ENCODE results near the gene NTN5.

NTN5 gene

DNA sequence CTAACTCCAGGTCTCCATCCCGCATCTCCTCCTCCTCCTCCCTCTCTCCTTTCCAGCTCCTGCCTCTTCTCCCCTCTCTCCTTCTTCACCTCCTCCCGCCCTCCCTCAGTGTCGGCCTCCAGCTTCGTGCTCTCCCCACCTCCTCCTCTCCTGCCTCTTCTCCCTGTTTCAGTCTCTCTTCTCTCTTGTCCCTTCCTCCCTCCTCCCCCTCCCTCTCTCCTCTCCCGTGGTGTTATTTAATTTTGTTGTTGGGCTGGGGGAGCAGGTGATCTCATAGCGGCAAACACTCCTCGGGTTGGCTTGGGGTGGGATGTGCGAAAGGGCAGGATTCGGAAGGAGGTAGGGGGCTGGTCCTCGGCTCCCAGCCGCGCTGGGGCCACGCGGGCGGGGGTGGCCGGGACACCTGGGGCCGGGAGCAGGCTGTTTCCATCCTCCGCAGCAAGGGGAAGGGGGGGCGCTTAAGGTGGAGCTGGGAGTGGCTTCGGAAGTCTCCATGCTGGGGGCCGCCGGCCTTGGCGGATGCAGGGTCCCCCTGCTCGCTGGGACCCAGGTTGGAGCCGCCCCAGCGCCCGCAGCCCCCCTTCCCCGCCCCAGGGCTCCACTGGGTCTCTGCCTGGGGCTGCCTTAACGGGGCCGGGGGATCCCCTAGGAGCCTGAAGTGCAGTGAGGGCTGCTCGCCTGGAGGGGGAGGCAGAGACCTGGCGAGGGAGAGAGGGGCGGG is 26.7 kb downstream of the NTN5 start, which contains the start of gene CA11:
TSS of gene CA11 (minus strand) at position 187 of the 721 bp plus-strand sequence. CDS start 555 bp downstream, outside the sequence.
- Histone ChIP-seq H3K4me2 (peak within 1 kb of the TSS; percentile 94 to 100 (median 100)), H3K4me1 (peaks cover 49 to 73% (median 69%) of the 10 kb centered on the region in 10 experiments), H3K36me3 (no peaks in the 10 kb centered on the region), H3K9me3 (replicated peaks in 1 of 11) (no peaks in the 10 kb centered on the region), H3K4me3 (peak within 1 kb of the TSS; percentile 60 to 71 (median 64)), H3K9ac (peak within 1 kb of the TSS; percentile 82 to 92 (median 87)), H3K27me3 (no peaks in the 10 kb centered on the region), H4K20me1 (no peaks in the 10 kb centered on the region), H3K27ac (peak within 1 kb of the TSS; percentile 82 to 100 (median 97))
- no peak for TF ChIP-seq Cebpa-rat (IDR thresholded peaks at IDR 0.05)

DNA sequence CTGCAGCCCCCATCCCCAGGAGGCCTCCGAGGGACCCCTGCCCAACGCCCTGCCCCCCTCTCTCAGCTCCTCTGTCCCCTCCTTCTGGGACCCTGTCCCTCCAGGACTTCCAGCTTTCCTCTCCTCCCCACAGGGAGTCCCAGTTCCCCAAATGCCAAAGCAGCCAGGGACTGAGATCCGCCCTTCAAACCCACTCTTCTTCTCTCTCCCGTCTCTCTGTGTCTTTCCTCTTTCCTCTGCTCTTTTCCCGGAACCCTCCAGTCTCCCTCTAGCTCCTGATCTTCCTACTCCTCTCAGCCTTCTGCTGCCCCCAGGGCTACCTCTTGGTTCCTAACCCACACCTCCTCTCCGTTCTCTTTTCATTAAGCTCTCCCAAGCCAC is 27.2 kb downstream of the NTN5 start:
- H3K9me3 ChIP-seq (replicated peaks in 1 of 11) = no peaks in the 10 kb centered on the region
- peak overlapping the region; percentile 78 to 87 (median 84) for H3K9ac ChIP-seq
- peak overlapping the region; percentile 94 to 100 (median 100) for H3K4me2 ChIP-seq
- no peak for TF ChIP-seq Cebpa-rat (IDR thresholded peaks at IDR 0.05)
- H3K4me1 ChIP-seq = peaks cover 44 to 68% (median 64%) of the 10 kb centered on the region in 10 experiments
- H3K4me3 ChIP-seq = peak overlapping the region; percentile 60 to 71 (median 64)
- H4K20me1 ChIP-seq = no peaks in the 10 kb centered on the region
- peak overlapping the region; percentile 81 to 99 (median 89) for H3K27ac ChIP-seq
- no peaks in the 10 kb centered on the region for H3K36me3 ChIP-seq
- H3K27me3 ChIP-seq = no peaks in the 10 kb centered on the region

DNA sequence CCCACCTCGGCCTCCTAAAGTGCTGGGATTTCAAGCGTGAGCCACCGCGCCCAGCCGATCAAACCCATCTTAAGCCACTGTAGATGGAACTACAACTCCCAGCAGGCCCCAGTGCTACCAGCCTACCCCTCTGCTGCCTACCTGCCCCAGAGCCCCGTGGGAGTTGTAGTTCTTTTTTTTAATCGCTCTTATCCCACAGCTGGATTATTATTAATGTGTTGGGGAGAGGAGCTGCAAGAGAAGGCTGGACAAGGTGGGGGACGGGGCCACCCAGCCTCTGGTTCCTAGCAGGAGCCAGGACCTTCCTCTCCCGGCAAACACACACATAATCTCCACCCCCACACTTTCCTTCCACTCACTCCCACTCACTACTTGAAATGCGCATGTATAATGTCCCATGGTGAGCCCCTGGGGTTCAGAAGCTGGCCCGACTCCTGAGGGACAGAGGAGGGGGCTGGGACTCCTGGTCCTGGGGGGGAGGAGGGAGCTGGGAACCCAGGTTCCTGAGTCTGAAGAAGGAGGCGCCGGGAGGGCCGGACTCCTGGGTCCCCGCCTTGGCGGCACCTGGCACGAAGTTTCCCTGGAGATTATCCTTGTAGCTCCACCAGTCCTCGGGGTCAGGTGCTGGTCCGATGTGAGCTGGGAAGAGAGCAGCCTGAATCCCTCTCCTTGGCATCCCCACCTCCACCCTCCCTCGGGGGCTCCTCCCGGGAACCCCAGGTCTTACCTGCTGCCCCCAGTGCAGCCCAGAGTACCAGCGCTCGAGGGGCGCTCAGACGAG is 27.8 kb downstream of the NTN5 start:
- peak overlapping the region; percentile 78 to 87 (median 84) for H3K9ac ChIP-seq

DNA sequence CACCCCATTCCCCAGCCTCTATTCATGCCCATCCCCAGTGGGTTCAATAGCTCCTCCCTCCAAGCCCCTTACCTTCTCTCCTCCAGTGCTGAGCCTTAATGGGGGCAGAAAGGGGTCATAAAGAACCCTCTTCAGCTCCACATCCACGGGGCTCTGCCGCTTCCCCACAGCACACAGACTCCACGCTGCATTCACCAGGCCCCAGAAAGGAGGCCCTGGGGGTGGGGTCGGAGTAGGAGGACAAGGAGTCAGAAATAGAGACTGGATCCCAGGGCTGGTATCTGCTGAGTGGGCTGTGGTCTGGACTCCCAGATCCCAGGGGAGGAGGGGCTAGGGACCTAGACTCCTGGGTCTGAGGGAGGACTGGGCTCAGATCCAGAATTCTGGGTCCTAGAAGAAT is 28.5 kb downstream of the NTN5 start:
- no peaks in the 10 kb centered on the region for H3K27me3 ChIP-seq
- peak overlapping the region; percentile 94 to 100 (median 100) for H3K4me2 ChIP-seq
- peak overlapping the region in 4 of 11 experiments; percentile 17 to 89 (median 56); a peak in 9 of 22 replicates for H3K27ac ChIP-seq
- no peak for TF ChIP-seq Cebpa-rat (IDR thresholded peaks at IDR 0.05)
- H3K9me3 ChIP-seq (replicated peaks in 1 of 11) = no peaks in the 10 kb centered on the region
- H4K20me1 ChIP-seq = no peaks in the 10 kb centered on the region
- 0 out of 22 replicates have a peak, but pooled peaks cover 0 to 4% (median 0%) of the 10 kb centered on the region in 11 experiments for H3K36me3 ChIP-seq
- peak overlapping the region in 8 of 10 experiments; percentile 61 to 71 (median 64); a peak in 15 of 20 replicates for H3K4me3 ChIP-seq
- H3K4me1 ChIP-seq = peaks cover 39 to 63% (median 57%) of the 10 kb centered on the region in 10 experiments
- peak overlapping the region in 6 of 11 experiments; percentile 81 to 87 (median 84); a peak in 7 of 22 replicates for H3K9ac ChIP-seq

More for the DNA sequence above, 27.8 kb downstream of the NTN5 start:
- Histone ChIP-seq H3K4me3 (peak overlapping the region; percentile 60 to 71 (median 64)), H3K4me2 (peak overlapping the region; percentile 94 to 100 (median 100)), H3K27ac (peak overlapping the region; percentile 81 to 99 (median 89)), H3K9me3 (replicated peaks in 1 of 11) (no peaks in the 10 kb centered on the region), H4K20me1 (no peaks in the 10 kb centered on the region), H3K4me1 (peaks cover 39 to 63% (median 59%) of the 10 kb centered on the region in 10 experiments), H3K27me3 (no peaks in the 10 kb centered on the region), H3K36me3 (no peaks in the 10 kb centered on the region)
- no peak for TF ChIP-seq Cebpa-rat (IDR thresholded peaks at IDR 0.05)

DNA sequence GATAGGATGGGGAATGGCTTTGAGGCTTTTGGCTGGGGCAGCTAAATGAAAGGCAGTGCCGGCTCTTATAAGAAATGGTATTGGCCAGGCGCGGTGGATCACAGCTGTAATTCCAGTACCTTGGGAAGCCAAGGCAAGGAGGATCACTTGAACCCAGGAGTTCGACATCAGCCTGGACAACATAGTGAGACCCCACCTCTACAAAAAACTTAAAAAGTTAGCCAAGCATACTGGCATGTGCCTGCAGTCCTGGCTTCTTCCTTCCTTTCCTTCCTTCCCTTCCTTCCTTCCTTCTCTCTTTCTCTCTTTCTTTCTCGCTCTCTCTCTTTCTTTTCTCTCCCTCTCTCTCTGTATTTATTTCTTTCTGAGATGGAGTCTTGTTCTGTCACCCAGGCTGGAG is 30.0 kb downstream of the NTN5 start:
- H3K4me1 ChIP-seq = peaks cover 41 to 65% (median 58%) of the 10 kb centered on the region in 10 experiments
- 0 out of 22 replicates have a peak overlapping the region, but pooled peaks of 2 of the 11 experiments have one; percentile 5 to 32 for H3K27ac ChIP-seq
- H3K27me3 ChIP-seq = no peaks in the 10 kb centered on the region
- peak overlapping the region in 7 of 11 experiments; percentile 1 to 94 (median 26); a peak in 7 of 22 replicates for H3K4me2 ChIP-seq
- TF ChIP-seq Cebpa-rat (IDR thresholded peaks at IDR 0.05) = no peak
- no peaks in the 10 kb centered on the region for H4K20me1 ChIP-seq
- H3K9me3 ChIP-seq (replicated peaks in 1 of 11) = no peaks in the 10 kb centered on the region
- H3K9ac ChIP-seq = no peak overlapping the region
- H3K4me3 ChIP-seq = no peak overlapping the region
- H3K36me3 ChIP-seq = 0 out of 22 replicates have a peak, but pooled peaks cover 0 to 8% (median 0%) of the 10 kb centered on the region in 11 experiments

DNA sequence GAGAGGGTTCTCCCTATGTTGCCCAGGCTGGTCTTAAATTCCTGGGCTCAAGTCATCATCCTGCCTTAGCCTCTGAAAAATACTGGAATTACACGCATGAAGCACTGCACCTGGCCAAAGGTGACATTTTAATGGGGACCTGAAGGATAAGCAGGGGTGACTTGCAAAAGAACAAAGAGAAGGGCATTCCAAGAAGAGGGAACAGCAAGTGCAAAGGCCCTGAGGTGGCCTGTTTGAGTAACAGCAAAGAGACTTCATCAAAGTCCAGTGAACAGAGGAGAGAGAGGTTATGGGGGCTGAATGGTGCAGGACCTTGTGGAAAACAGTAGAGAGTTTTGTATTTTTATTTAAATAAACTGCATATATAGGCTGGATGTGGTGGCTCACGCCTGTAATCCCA is 31.0 kb downstream of the NTN5 start:
- Histone ChIP-seq H4K20me1 (peaks cover 0 to 3% (median 0%) of the 10 kb centered on the region in 11 experiments; a peak in 5 of 22 replicates), H3K4me1 (peaks cover 31 to 58% (median 48%) of the 10 kb centered on the region in 10 experiments), H3K4me3 (no peak overlapping the region), H3K9me3 (replicated peaks in 1 of 11) (no peaks in the 10 kb centered on the region), H3K27me3 (no peaks in the 10 kb centered on the region), H3K27ac (no peak overlapping the region), H3K36me3 (0 out of 22 replicates have a peak, but pooled peaks cover 0 to 8% (median 0%) of the 10 kb centered on the region in 11 experiments), H3K4me2 (no peak overlapping the region), H3K9ac (no peak overlapping the region)
- TF ChIP-seq Cebpa-rat (IDR thresholded peaks at IDR 0.05) = no peak

DNA sequence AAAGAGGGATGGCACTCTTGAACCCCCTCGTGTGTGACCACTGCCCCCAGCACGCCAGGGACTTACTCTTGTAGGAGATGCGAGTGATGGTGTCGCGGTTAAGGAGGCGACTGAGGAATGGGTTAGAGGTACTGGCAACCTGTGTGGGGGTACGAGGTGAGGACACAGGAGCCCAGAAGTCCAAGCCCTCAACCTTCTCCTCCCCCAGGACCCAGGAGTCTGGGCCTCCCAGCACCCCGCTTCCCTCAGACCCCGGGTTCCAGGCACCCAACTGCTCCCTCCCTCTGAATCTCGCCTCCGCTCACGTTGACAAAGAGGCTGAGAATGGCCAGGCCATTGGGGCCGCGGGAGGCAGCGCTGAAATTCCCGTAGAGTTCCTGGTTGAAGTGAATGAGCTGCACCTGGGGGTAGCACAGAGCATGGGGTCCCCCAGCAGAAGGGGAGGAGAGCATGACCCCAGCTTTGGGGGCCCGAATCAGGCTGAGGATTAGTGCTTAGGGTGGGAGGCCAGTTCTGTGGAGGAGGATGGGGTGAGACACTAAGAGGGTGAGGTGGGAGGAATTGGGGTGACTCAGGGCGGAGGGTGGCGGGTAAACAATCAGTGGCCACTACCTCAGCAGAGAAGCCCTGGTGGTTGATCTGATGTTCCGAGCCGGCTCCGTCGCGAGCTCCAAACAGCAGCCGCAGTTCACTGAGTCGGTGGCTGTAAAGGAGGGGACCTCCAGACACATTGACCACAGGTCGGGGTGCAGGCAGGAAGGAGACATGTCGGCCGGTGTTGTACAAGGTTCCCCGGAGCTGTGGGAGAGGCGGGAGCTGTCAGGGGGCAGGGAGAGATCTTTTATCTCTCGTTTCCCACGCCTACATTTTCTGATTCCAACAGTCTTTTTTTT is 33.1 kb downstream of the NTN5 start:
- Histone ChIP-seq H3K4me2 (peak overlapping the region in 9 of 11 experiments; percentile 91 to 99 (median 93); a peak in 14 of 22 replicates), H3K9ac (peak overlapping the region in 1 of 11 experiments; percentile 18; a peak in 1 of 22 replicates), H3K27me3 (no peaks in the 10 kb centered on the region), H4K20me1 (peaks cover 0 to 12% (median 0%) of the 10 kb centered on the region in 11 experiments; a peak in 5 of 22 replicates), H3K4me1 (peaks cover 35 to 52% (median 42%) of the 10 kb centered on the region in 10 experiments), H3K36me3 (0 out of 22 replicates have a peak, but pooled peaks cover 0 to 8% (median 0%) of the 10 kb centered on the region in 11 experiments), H3K4me3 (no peak overlapping the region), H3K9me3 (replicated peaks in 1 of 11) (no peaks in the 10 kb centered on the region), H3K27ac (peak overlapping the region in 10 of 11 experiments; percentile 32 to 99 (median 97); a peak in 14 of 22 replicates)
- no peak for TF ChIP-seq Cebpa-rat (IDR thresholded peaks at IDR 0.05)
